H9 (cell line): ENCODE data around the gene GAREM1. TPM values are rescaled to one million over a fixed set of nuclear protein-coding genes. Genes with fewer than 3 reads are reported as not detected.

Source experiments
- DNase-seq: peaks from one replicate; pipeline ENCODE4 v3.0.0-alpha.2; 2017
- H2AFZ ChIP-seq: one replicate; pipeline ENCODE4 v1.6.1; 2013; ENCODE audit warnings: mild to moderate bottlenecking, low read length, control low read depth, moderate library complexity
- H2AK5ac ChIP-seq: 2 replicates; pipeline ENCODE4 v1.6.1; 2013; ENCODE audit warnings: low read length, control low read depth, mixed read lengths; ENCODE audit not compliant: insufficient read length
- H2BK120ac ChIP-seq: one replicate; pipeline ENCODE4 v1.6.1; 2013; ENCODE audit warnings: low read depth, mild to moderate bottlenecking, low read length, control low read depth, inconsistent platforms; ENCODE audit not compliant: poor library complexity, severe bottlenecking
- H2BK12ac ChIP-seq: 2 replicates; pipeline ENCODE4 v1.6.1; 2013; ENCODE audit warnings: low read length, control low read depth, mixed read lengths, low read depth; ENCODE audit not compliant: insufficient read length
- H2BK15ac ChIP-seq: 2 replicates; pipeline ENCODE4 v1.6.1; 2013; ENCODE audit warnings: low read depth, low read length, control low read depth
- H2BK20ac ChIP-seq: one replicate; pipeline ENCODE4 v1.6.1; 2013; ENCODE audit warnings: low read depth, mild to moderate bottlenecking, low read length, control low read depth, inconsistent platforms; ENCODE audit not compliant: poor library complexity, severe bottlenecking
- H2BK5ac ChIP-seq: 2 replicates; pipeline ENCODE4 v1.6.1; 2013; ENCODE audit warnings: low read length, control low read depth, mixed read lengths; ENCODE audit not compliant: insufficient read length
- H3K14ac ChIP-seq: 2 replicates; pipeline ENCODE4 v1.6.1; 2013; ENCODE audit warnings: low read length, control low read depth; ENCODE audit not compliant: insufficient read depth
- H3K18ac ChIP-seq: 2 replicates; pipeline ENCODE4 v1.6.1; 2013; ENCODE audit warnings: low read depth, mild to moderate bottlenecking, mixed read lengths, low read length, control low read depth; ENCODE audit not compliant: insufficient read length
- H3K23ac ChIP-seq: 2 replicates; pipeline ENCODE4 v1.6.1; 2013; ENCODE audit warnings: low read length, control low read depth, mixed read lengths, low read depth; ENCODE audit not compliant: insufficient read length
- H3K23me2 ChIP-seq: 2 replicates; pipeline ENCODE4 v1.6.1; 2013; ENCODE audit warnings: low read depth, mild to moderate bottlenecking, mixed read lengths, low read length, control low read depth; ENCODE audit not compliant: insufficient read length, poor library complexity, severe bottlenecking
- H3K27ac ChIP-seq: 2 replicates; pipeline ENCODE4 v1.5.1; 2013; ENCODE audit warnings: low read length, control low read depth, mixed read lengths, low read depth; ENCODE audit not compliant: insufficient read length
- H3K27me3 ChIP-seq: 2 replicates; pipeline ENCODE4 v1.6.1; 2013; ENCODE audit warnings: low read length, control low read depth, inconsistent platforms; ENCODE audit not compliant: insufficient read depth
- H3K4ac ChIP-seq: 2 replicates; pipeline ENCODE4 v1.6.1; 2013; ENCODE audit warnings: low read depth, mild to moderate bottlenecking, control low read depth, inconsistent platforms, low read length, moderate library complexity
- H3K4me1 ChIP-seq: 2 replicates; pipeline ENCODE4 v1.6.1; 2013; ENCODE audit warnings: low read length, control low read depth, inconsistent platforms; ENCODE audit not compliant: insufficient read depth
- H3K4me2 ChIP-seq: 2 replicates; pipeline ENCODE4 v1.6.1; 2013; ENCODE audit warnings: low read length, control low read depth, mixed read lengths; ENCODE audit not compliant: insufficient read length, insufficient read depth
- H3K56ac ChIP-seq: 2 replicates; pipeline ENCODE4 v1.6.1; 2013; ENCODE audit warnings: low read depth, mild to moderate bottlenecking, mixed read lengths, low read length, control low read depth; ENCODE audit not compliant: insufficient read length
- H3K79me1 ChIP-seq: 2 replicates; pipeline ENCODE4 v1.6.1; 2013; ENCODE audit warnings: low read depth, mild to moderate bottlenecking, moderate library complexity, low read length, control low read depth, inconsistent platforms; ENCODE audit not compliant: insufficient read depth, poor library complexity, severe bottlenecking
- H3K79me2 ChIP-seq: 2 replicates; pipeline ENCODE4 v1.6.1; 2013; ENCODE audit warnings: low read length, control low read depth, inconsistent platforms; ENCODE audit not compliant: insufficient read depth
- H3K9ac ChIP-seq: 2 replicates; pipeline ENCODE4 v1.6.1; 2013; ENCODE audit warnings: low read length, control low read depth, mixed read lengths; ENCODE audit not compliant: insufficient read length; ENCODE audit errors: extremely low read depth
- H3K9me3 ChIP-seq: one replicate; pipeline ENCODE4 v1.6.1; 2013; ENCODE audit warnings: low read depth, low read length, inconsistent platforms; ENCODE audit not compliant: control insufficient read depth
- H3T11ph ChIP-seq: one replicate; pipeline ENCODE4 v1.6.1; 2013; ENCODE audit warnings: mild to moderate bottlenecking, low read length, control low read depth, inconsistent platforms
- H4K20me1 ChIP-seq: one replicate; pipeline ENCODE4 v1.6.1; 2013; ENCODE audit not compliant: control insufficient read depth, insufficient read length, insufficient read depth
- H4K5ac ChIP-seq: 2 replicates; pipeline ENCODE4 v1.6.1; 2013; ENCODE audit warnings: low read depth, mild to moderate bottlenecking, mixed read lengths, low read length, control low read depth; ENCODE audit not compliant: insufficient read length
- H4K8ac ChIP-seq: replicated peaks from 2 replicates; pipeline ENCODE4 v1.6.1; 2013; ENCODE audit warnings: low read length, control low read depth, mixed read lengths, low read depth; ENCODE audit not compliant: insufficient read length
- H4K91ac ChIP-seq: 2 replicates; pipeline ENCODE4 v1.6.1; 2013; ENCODE audit warnings: low read depth, mild to moderate bottlenecking, moderate library complexity, mixed read lengths, low read length, control low read depth; ENCODE audit not compliant: insufficient read length
- H3K27ac Mint-ChIP-seq, 3 experiments: 2 replicates in 2 of 3; 3 replicates in 1 of 3; pipeline ENCODE4 v1.8.0; 2020 to 2021; ENCODE audit warnings: mixed read lengths in 3 of 3, mild to moderate bottlenecking in 1 of 3, moderate library complexity in 1 of 3
- H3K27me3 Mint-ChIP-seq: 2 replicates; pipeline ENCODE4 v1.8.0; 2021; ENCODE audit warnings: low read depth, mild to moderate bottlenecking, moderate library complexity, mixed read lengths
- H3K36me3 Mint-ChIP-seq, 3 experiments: 2 replicates in 2 of 3; 3 replicates in 1 of 3; pipeline ENCODE4 v1.8.0; 2020 to 2021; ENCODE audit warnings: low read depth in 3 of 3, mixed read lengths in 3 of 3; ENCODE audit not compliant: insufficient read depth in 1 of 3
- H3K4me1 Mint-ChIP-seq, 2 experiments: 2 replicates each; pipeline ENCODE4 v1.8.0; 2020; ENCODE audit warnings: mixed read lengths in 2 of 2
- H3K4me3 Mint-ChIP-seq, 2 experiments: 2 replicates in 1 of 2; 3 replicates in 1 of 2; pipeline ENCODE4 v1.8.0; 2020 to 2021; ENCODE audit warnings: mild to moderate bottlenecking in 2 of 2, mixed read lengths in 2 of 2, moderate library complexity in 1 of 2
- H3K9me3 Mint-ChIP-seq, 2 experiments: 2 replicates in 1 of 2; 3 replicates in 1 of 2; pipeline ENCODE4 v1.8.0; 2020; ENCODE audit warnings: mild to moderate bottlenecking in 2 of 2, mixed read lengths in 2 of 2, moderate library complexity in 1 of 2
- WGBS: extraction: QIAGEN DNeasy Blood & Tissue Kit; methylation state at CpG from one replicate; pipeline ENCODE4 v1.1.7; 2013; ENCODE audit warnings: missing lambda C conversion rate, low lambda C conversion rate, mixed read lengths; ENCODE audit not compliant: insufficient read length; ENCODE audit errors: extremely low coverage; 5-methylcytosine and 5-hydroxymethylcytosine counted together
- total RNA-seq: library from RNA; stranded (reverse); gene quantifications from 2 replicates; pipeline ENCODE4 v1.2.1, GENCODE V29; 2021
- TF ChIP-seq, protein P1 (sequence below): fragments of 200-600 bp; sonication (generic); conservative IDR thresholded peaks from 3 replicates; pipeline ENCODE4 v1.8.0; 2021; ENCODE audit warnings: antibody characterized with exemption, mild to moderate bottlenecking

GAREM1 gene
- total RNA-seq, 1 experiment from 2014 or later, result 4.4 TPM

DNA sequence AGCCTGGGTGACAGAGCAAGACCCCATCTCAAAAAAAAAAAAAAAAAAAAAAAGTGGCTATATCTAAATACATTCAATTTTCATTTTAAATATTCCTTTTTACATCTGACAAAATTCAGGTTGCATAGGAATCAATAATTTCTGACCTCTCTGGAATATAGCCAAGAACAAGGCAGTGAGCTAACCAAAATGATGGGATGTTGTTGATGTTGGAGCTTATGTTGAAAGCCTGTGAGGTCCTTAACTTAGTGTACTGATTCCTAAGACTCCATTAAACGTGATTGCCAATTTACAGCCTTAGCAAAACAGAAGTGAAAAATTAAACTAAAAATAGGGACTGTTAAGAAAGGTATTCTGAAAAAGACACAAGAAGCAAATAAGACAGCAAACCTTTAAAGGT, 171.2 kb downstream of the GAREM1 start:
- H3K9me3 ChIP-seq, result no peaks in the 10 kb centered on the region
- H3K56ac ChIP-seq, result no peak overlapping the region
- H3K14ac ChIP-seq, result no peak overlapping the region
- no peak overlapping the region for H3K4ac ChIP-seq
- H4K20me1 ChIP-seq, result no peaks in the 10 kb centered on the region
- H4K91ac ChIP-seq, result no peak overlapping the region
- no peaks in the 10 kb centered on the region for H3K27me3 Mint-ChIP-seq
- no peak overlapping the region for H3T11ph ChIP-seq
- H3K4me1 ChIP-seq, result no peaks in the 10 kb centered on the region
- no peak overlapping the region for H3K4me2 ChIP-seq
- no peak overlapping the region for H3K23ac ChIP-seq
- TF ChIP-seq, protein P1, sequence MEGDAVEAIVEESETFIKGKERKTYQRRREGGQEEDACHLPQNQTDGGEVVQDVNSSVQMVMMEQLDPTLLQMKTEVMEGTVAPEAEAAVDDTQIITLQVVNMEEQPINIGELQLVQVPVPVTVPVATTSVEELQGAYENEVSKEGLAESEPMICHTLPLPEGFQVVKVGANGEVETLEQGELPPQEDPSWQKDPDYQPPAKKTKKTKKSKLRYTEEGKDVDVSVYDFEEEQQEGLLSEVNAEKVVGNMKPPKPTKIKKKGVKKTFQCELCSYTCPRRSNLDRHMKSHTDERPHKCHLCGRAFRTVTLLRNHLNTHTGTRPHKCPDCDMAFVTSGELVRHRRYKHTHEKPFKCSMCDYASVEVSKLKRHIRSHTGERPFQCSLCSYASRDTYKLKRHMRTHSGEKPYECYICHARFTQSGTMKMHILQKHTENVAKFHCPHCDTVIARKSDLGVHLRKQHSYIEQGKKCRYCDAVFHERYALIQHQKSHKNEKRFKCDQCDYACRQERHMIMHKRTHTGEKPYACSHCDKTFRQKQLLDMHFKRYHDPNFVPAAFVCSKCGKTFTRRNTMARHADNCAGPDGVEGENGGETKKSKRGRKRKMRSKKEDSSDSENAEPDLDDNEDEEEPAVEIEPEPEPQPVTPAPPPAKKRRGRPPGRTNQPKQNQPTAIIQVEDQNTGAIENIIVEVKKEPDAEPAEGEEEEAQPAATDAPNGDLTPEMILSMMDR, result no peak
- no peaks in the 10 kb centered on the region for H3K23me2 ChIP-seq
- no peak overlapping the region for H2AFZ ChIP-seq
- no peak overlapping the region for H3K27ac ChIP-seq
- no peak overlapping the region for H2BK120ac ChIP-seq
- H2BK15ac ChIP-seq, result no peak overlapping the region
- H2BK12ac ChIP-seq, result no peak overlapping the region
- H4K8ac ChIP-seq, result no peak overlapping the region
- H3K79me2 ChIP-seq, result no peaks in the 10 kb centered on the region
- no peaks in the 10 kb centered on the region for H3K27me3 ChIP-seq
- H3K36me3 Mint-ChIP-seq, result no peaks in the 10 kb centered on the region
- H3K4me3 Mint-ChIP-seq, result no peak overlapping the region
- H3K9me3 Mint-ChIP-seq, result no peaks in the 10 kb centered on the region
- no peak overlapping the region for H2BK20ac ChIP-seq
- no peak overlapping the region for H2AK5ac ChIP-seq
- no peak overlapping the region for H3K18ac ChIP-seq
- DNase-seq, result no peak
- H3K4me1 Mint-ChIP-seq, result no peaks in the 10 kb centered on the region
- no CpG with 5 or more reads among the region's 1 CpG for WGBS
- no peak overlapping the region for H2BK5ac ChIP-seq
- no peak overlapping the region for H3K9ac ChIP-seq
- no peak overlapping the region for H3K27ac Mint-ChIP-seq
- no peak overlapping the region for H4K5ac ChIP-seq
- no peaks in the 10 kb centered on the region for H3K79me1 ChIP-seq
